OCI-LY1 (cell line): Measurements from ENCODE around the gene HELQ.

ENCODE experiments used
- CTCF ChIP-seq: fragments of 200-600 bp; sonication (generic), shearing (Covaris generic); IDR thresholded peaks from 2 replicates; pipeline ENCODE4 v1.5.1; 2017; ENCODE audit warnings: mild to moderate bottlenecking, antibody characterized with exemption, low read length, moderate library complexity, mixed read lengths
- EZH2 ChIP-seq: fragments of 200-600 bp; sonication (generic), shearing (Covaris generic); IDR thresholded peaks from 2 replicates; pipeline ENCODE4 v1.8.0; 2017; ENCODE audit warnings: borderline replicate concordance, mixed run types, mild to moderate bottlenecking, antibody characterized with exemption, low read length, moderate library complexity, mixed read lengths

- no peak for TF ChIP-seq CTCF
- no peak for TF ChIP-seq EZH2
Measured at GRCh38 chr4:83431200-83431599, 24.4 kb downstream of the HELQ start.
